ENCODE measurements around the gene ACIN1.

ACIN1 gene

GRCh38 chr14:23060536-23061260 is 34.2 kb downstream of the ACIN1 start:
- DNase-seq (ENCODE audit: low read depth in 1 of 2, low spot score in 1 of 2): no peak

- DNase-seq (ENCODE audit: low read depth in 1 of 2, low spot score in 1 of 2): no peak
Measured at GRCh38 chr14:23058654-23059504, 36.1 kb downstream of the ACIN1 start.

- DNase-seq (ENCODE audit: low read depth in 1 of 2, low spot score in 1 of 2): peak; percentile 80 to 84
Measured at GRCh38 chr14:23057757-23058653, 36.9 kb downstream of the ACIN1 start.

GRCh38 chr14:23056956-23057756 is 37.8 kb downstream of the ACIN1 start, which contains the start of gene CDH24:
TSS of gene CDH24 (minus strand) at chr14:23057520. CDS start at chr14:23055733, 1,787 bp downstream.
- peak in 1 of 2 donors; percentile 42 for DNase-seq (ENCODE audit: low read depth in 1 of 2, low spot score in 1 of 2)

GRCh38 chr14:23056145-23056955 is 38.6 kb downstream of the ACIN1 start:
- peak; percentile 42 to 56 for DNase-seq (ENCODE audit: low read depth in 1 of 2, low spot score in 1 of 2)

- DNase-seq (ENCODE audit: low read depth in 1 of 2, low spot score in 1 of 2): no peak
Measured at GRCh38 chr14:23055621-23056144, 39.3 kb downstream of the ACIN1 start.

- no peak for DNase-seq (ENCODE audit: low read depth in 1 of 2, low spot score in 1 of 2)
Measured at GRCh38 chr14:23055147-23055550, 39.8 kb downstream of the ACIN1 start.

GRCh38 chr14:23054000-23054811 is 40.7 kb downstream of the ACIN1 start:
- no peak for DNase-seq (ENCODE audit: low read depth in 1 of 2, low spot score in 1 of 2)

GRCh38 chr14:23053426-23053825 is 41.5 kb downstream of the ACIN1 start:
- no peak for DNase-seq (ENCODE audit: low read depth in 1 of 2, low spot score in 1 of 2)

GRCh38 chr14:23052671-23053070 is 42.3 kb downstream of the ACIN1 start:
- no peak for DNase-seq (ENCODE audit: low read depth in 1 of 2, low spot score in 1 of 2)

GRCh38 chr14:23052182-23052623 is 42.7 kb downstream of the ACIN1 start:
- DNase-seq (ENCODE audit: low read depth in 1 of 2, low spot score in 1 of 2): no peak

GRCh38 chr14:23051141-23052057 is 43.5 kb downstream of the ACIN1 start:
- no peak for DNase-seq (ENCODE audit: low read depth in 1 of 2, low spot score in 1 of 2)

GRCh38 chr14:23049011-23049410 is 45.9 kb downstream of the ACIN1 start:
- DNase-seq (ENCODE audit: low read depth in 1 of 2, low spot score in 1 of 2): no peak

GRCh38 chr14:23047751-23048693 is 46.9 kb downstream of the ACIN1 start:
- DNase-seq (ENCODE audit: low read depth in 1 of 2, low spot score in 1 of 2): no peak

GRCh38 chr14:23047034-23047634 is 47.8 kb downstream of the ACIN1 start:
- no peak for DNase-seq (ENCODE audit: low read depth in 1 of 2, low spot score in 1 of 2)
